Measurements from ENCODE around the gene ZNF853. TPM values are rescaled to one million over a fixed set of nuclear protein-coding genes. Genes with fewer than 3 reads are reported as not detected.
"Not testable (repeated sequence)": the region's sequence is repeated elsewhere in the genome, so short reads cannot be mapped to it uniquely, and the experiment has no call there.

The ZNF853 gene
- total RNA-seq, result 11.2 TPM

- no peak for DNase-seq (ENCODE audit: low spot score)
Observed at GRCh38 chr7:6614953-6615722, at the start of gene ZNF853. Gene ZNF853 (plus strand): TSS chr7:6615610. CDS start chr7:6616175, 565 bp downstream.

- no peak for DNase-seq (ENCODE audit: low spot score)
Observed at GRCh38 chr7:6565655-6566054, 49.8 kb upstream of the ZNF853 start.

GRCh38 chr7:6567886-6568285, 47.5 kb upstream of the ZNF853 start:
- DNase-seq (ENCODE audit: low spot score), result no peak

DNA sequence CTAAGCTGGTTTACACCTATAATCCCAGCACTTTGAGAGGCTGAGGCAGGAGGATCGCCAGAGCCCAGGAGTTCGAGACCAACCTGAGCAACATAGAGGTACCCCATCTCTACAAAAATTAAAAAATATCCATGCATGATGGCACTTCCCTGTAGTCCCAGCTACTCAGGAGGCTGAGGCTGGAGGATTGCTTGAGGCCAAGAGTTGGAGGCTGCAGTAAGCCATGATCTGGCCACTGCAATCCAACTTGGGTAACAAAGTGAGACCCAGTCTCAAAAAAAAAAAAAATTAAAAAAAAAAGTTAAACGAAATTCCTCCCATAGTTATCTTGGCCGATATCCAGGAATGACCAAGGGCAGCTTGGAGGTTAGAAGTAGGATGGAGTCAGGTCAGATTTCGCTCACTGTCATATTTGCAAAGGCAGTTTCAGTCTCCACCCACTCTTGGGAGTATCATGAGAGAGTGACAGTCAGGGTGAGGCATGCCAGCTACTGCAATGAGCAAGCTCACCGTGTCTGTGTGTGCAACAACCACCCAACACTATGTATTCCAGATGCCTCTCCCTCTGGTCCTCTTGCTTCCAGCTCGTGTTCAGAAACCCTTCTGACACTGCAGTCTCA, 44.1 kb upstream of the ZNF853 start:
- DNase-seq (ENCODE audit: low spot score), result no peak

DNA sequence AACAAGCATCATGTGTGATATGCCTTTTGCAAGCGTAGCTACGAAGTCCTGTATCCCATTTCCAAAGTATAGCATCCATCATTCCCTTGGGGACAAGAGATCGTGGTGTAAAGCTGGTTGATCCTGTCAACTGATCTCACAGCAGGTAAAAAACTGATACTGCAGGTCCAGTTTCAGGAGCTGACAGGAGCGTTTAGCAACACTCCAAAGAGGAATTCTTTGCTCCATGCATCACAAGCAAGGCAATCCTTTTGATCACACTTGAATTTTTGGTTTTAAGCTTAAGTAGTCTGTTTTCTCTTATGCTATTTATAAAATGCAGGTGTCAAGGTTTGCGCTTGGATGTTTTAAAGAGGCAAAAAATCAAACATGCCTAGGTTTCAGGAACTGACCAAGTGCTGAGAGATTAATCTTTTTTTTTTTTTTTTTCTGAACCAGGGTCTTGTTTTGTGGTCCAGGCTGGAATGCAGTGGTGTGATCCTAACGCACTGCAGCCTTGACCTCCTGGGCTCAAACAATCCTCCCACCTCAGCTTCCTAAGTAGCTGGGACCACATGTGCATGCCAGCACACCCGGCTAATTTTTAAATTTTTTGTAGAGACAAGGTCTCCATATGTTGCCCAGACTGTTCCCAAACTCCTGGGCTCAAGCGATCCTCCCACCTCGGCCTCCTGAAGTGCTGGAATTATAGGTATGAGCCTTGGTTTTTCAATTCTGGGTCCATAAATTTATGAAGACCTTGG, 40.0 kb upstream of the ZNF853 start:
- no peak for DNase-seq (ENCODE audit: low spot score)

DNA sequence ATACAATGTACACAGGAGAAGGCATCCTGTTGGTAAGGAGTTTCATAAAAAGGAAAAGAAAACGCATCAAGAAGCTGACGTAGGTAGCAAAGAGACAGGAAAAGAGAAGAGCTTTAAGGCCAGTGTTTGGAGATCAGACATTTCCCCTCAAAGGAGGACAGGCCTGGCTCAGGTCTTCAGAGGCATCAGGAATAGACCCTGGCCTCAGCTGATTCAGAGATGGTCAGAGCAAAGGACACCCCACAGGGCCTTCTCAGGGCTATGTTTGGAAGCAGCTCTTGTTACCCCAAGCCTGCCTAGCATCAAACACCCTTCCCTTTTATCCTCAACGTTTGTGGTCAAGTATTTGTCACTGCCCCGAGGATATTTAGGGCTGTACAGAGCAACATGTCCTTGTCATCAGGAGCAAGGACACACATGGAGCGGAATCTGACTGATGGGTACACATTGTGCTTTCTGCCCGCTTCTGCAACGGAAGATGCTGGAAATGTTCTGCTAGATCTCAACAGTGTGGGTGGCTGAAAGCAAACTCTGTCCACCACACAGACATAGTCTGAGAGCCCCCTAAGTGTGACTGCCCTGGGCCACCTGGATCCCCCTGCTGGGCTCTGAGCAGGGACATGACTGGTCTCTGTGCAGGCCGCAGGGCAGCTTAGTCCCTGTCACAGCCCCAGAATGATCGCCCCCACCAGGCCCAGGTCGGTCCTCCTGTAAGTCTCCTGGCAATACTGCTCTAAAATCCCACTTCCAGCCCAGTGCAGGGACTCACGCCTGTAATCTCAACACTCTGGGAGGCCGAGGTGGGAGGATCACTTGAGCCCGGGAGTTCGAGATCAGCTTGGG, 39.2 kb upstream of the ZNF853 start:
- DNase-seq (ENCODE audit: low spot score), result no peak

DNA sequence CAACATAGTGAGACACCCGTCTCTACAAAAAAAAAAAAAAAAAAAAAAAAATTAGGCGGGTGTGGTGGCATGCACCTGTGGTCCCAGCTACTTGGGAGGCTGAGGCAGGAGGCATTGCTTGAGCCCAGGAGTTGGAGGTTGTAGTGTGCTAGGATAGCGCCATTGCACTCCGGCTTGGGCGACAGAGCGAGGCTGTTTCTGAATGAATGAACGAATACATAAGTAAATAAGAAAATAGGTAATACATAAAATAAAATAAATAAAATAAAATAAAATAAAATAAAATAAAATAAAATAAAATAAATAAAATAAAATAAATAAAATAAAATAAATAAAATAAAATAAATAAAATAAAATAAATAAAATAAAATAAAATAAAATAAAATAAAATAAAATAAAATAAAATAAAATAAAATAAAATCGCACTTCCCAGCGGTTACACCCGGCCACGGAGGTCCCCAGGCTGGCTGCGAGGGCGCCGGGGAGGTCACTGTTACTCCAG, 38.5 kb upstream of the ZNF853 start:
- not testable (repeated sequence) for DNase-seq (ENCODE audit: low spot score)

DNA sequence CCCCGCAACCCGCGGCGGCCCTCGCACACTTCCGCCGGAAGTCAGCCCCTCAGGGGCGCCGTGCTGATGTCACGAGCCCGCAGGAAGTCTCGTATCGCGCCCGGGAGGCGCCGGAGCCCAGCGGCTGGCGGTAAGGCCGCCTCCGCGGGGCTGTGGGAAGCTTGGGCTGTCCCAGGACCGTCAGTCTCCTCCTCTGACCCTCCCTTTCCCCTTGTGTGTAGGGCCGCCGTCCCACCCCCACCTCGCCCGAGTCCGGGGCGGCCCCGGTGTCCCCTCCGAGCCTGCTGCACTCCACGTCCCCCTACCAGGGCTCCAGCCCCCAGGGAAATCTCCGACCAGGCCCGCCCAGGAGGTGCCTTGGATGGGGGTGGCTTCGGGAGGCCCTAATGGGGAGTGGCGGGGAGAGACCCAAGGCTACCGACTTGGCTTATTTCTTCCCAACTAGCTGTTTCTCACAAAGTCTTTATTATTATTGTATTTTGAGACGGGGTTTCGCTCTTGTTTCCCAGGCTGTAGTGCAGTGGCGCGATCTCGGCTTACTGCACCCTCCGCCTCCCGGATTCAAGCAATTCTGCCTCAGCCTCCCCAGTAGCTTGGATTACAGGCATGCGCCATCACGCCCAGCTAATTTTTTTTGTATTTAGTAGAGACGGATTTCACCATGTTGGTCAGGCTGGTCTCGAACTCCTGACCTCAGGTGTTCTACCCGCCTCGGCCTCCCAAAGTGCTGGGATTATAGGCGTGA, 37.9 kb upstream of the ZNF853 start, which contains the start of gene ZDHHC4:
Gene ZDHHC4, plus strand, starts transcription at position 86 of the 745 bp plus-strand sequence. CDS start 3,108 bp downstream, outside the sequence.
- peak; percentile 87 for DNase-seq (ENCODE audit: low spot score)

DNA sequence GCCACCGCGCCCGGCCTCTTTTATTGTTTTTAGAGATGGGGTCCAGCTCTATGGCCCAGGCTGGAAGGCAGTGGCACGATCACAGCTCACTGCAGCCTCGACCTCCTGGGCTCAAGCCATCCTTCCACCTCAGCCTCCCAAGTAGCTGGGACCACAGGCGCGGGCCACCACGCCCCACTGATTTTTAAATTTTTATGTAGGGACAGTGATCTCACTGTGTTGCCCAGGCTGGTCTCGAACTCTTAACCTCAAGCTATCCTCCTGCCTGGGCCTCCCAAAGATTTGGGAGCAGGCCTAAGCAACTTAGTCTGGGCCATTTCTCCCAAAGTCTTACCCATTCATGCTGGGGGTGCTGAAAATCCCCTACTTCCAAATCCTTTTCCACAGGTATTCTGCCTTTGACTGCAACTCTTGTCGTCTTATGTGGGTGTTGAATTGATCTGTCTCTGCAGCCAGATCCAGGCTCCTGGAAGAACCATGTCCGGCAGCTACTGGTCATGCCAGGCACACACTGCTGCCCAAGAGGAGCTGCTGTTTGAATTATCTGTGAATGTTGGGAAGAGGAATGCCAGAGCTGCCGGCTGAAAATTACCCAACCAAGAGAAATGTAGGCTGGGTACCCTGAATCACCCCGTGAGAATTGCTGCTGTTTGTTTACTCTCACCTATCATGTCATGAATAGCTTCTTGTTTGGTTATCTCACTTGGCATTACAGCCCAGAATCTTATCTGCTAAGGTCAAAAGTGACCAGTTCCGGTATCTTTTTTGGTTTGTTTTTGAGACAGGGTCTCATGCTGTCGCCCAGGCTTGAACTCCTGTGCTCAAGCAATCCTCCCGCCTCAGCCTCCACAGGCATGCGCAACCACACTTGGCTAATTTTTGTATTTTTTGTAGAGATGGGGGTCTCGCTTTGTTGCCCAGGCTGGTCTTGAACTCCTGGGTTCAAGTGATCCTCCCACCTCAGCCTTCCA, 37.0 kb upstream of the ZNF853 start:
- DNase-seq (ENCODE audit: low spot score), result no peak

GRCh38 chr7:6579446-6579845, 36.0 kb upstream of the ZNF853 start:
- DNase-seq (ENCODE audit: low spot score), result no peak

DNA sequence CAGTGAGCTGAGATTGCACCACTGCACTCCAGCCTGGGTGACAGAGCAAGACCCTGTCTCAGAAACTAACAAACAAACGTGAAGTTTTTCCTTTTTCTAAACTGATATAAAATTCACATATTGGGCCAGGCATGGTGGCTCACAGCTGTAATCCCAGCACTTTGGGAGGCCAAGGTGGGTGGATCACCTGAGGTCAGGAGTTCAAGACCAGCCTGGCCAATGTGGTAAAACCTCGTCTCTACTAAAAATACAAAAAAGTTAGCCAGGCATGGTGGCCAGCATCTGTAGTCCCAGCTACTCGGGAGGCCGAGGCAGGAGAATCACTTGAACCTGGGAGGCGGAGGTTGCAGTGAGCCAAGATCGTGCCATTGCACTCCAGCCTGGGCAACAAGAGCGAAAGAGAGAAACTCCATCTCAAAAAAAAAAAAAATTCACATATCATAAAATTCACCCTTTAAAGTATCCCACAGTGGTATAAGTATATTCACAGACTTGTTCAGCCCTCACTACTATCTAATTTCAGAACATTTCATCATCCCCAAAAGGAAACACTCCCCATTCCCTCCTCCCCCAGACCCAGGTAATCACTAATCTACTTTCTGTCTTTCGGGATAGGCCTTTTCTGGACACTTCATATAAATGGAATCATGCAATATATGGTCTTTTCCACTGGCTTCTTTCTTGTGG, 29.5 kb upstream of the ZNF853 start:
- DNase-seq (ENCODE audit: low spot score), result not testable (repeated sequence)

DNA sequence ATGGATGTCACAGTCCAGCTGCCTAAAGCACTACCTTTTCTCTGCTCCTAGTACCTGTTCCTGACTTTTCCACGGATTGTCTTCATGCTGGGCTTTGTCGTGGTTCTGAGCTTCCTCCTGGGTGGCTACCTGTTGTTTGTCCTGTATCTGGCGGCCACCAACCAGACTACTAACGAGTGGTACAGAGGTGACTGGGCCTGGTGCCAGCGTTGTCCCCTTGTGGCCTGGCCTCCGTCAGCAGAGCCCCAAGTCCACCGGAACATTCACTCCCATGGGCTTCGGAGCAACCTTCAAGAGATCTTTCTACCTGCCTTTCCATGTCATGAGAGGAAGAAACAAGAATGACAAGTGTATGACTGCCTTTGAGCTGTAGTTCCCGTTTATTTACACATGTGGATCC, 26.8 kb upstream of the ZNF853 start:
- DNase-seq (ENCODE audit: low spot score), result no peak

- no peak for DNase-seq (ENCODE audit: low spot score)
Observed at GRCh38 chr7:6589151-6589828, 26.1 kb upstream of the ZNF853 start.

- peak; percentile 69 for DNase-seq (ENCODE audit: low spot score)
Observed at GRCh38 chr7:6589829-6590644, 25.4 kb upstream of the ZNF853 start, which contains the start of gene INTS15. Gene INTS15 (plus strand): TSS chr7:6590021. CDS start chr7:6590284, 263 bp downstream.

DNA sequence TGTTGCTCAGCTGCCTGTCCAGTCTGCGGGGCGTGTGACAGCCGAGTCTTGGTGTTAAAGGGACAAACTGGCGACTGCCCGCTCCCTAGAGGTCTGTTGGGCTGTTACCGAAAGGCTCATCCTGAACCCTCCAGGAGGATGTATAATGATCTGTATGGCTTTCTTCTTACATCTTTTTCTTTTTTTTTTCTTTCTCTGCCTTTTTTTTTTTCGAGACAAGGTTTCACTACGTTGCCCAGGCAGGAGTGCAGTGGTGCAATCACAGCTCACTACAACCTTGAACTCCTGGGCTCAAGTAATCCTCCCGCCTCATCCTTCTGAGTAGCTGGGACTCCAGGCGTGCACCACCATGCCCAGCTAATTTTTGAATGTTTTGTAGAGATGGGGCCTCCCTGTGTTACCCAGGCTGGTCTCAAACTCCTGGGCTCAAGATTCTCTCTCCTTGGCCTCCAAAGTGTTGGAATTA, 24.7 kb upstream of the ZNF853 start:
- no peak for DNase-seq (ENCODE audit: low spot score)

GRCh38 chr7:6600093-6600492, 15.3 kb upstream of the ZNF853 start:
- DNase-seq (ENCODE audit: low spot score), result no peak

- no peak for DNase-seq (ENCODE audit: low spot score)
Observed at GRCh38 chr7:6604458-6604857, 11.0 kb upstream of the ZNF853 start.
